VCaP (cell line): ENCODE measurements around the gene CCDC136.

Source experiments
- H3K27ac ChIP-seq: fragments of 450-650 bp; 2 replicates; pipeline ENCODE4 v1.5.1; 2017
- TF ChIP-seq, protein P1 (sequence below): fragments of 450-650 bp; conservative IDR thresholded peaks from 2 replicates; pipeline ENCODE4 v1.5.1; 2017; ENCODE audit warnings: mild to moderate bottlenecking, moderate library complexity

Gene CCDC136

DNA sequence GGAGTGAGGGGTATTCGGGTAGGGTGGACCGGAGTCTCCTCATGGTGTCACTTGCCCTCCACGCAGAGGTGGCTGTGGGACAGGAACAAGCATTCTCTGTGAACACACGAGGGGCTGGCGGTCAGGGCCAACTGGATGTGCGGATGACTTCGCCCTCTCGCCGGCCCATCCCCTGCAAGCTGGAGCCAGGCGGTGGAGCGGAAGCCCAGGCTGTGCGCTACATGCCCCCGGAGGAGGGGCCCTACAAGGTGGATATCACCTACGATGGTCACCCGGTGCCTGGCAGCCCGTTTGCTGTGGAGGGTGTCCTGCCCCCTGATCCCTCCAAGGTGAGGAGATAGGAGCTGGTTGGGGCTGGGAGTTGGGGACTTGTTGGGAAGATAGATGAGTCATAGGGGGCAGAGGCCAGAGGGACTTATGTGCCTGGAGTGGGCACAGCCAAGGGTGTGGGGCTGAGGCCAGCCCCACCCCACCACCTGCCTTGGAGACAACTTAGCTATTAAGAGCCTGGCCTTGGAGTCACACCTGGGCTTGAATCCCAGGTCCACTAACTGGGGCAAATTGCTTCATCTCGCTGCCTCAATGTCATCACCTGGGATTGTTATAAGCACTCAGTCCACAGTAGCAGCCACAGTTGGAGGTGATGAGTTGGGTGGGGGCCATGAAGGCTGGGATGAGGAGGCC lies 52.3 kb downstream of the CCDC136 start:
- no peak overlapping the region for H3K27ac ChIP-seq
- TF ChIP-seq, protein P1, sequence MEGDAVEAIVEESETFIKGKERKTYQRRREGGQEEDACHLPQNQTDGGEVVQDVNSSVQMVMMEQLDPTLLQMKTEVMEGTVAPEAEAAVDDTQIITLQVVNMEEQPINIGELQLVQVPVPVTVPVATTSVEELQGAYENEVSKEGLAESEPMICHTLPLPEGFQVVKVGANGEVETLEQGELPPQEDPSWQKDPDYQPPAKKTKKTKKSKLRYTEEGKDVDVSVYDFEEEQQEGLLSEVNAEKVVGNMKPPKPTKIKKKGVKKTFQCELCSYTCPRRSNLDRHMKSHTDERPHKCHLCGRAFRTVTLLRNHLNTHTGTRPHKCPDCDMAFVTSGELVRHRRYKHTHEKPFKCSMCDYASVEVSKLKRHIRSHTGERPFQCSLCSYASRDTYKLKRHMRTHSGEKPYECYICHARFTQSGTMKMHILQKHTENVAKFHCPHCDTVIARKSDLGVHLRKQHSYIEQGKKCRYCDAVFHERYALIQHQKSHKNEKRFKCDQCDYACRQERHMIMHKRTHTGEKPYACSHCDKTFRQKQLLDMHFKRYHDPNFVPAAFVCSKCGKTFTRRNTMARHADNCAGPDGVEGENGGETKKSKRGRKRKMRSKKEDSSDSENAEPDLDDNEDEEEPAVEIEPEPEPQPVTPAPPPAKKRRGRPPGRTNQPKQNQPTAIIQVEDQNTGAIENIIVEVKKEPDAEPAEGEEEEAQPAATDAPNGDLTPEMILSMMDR, result no peak

DNA sequence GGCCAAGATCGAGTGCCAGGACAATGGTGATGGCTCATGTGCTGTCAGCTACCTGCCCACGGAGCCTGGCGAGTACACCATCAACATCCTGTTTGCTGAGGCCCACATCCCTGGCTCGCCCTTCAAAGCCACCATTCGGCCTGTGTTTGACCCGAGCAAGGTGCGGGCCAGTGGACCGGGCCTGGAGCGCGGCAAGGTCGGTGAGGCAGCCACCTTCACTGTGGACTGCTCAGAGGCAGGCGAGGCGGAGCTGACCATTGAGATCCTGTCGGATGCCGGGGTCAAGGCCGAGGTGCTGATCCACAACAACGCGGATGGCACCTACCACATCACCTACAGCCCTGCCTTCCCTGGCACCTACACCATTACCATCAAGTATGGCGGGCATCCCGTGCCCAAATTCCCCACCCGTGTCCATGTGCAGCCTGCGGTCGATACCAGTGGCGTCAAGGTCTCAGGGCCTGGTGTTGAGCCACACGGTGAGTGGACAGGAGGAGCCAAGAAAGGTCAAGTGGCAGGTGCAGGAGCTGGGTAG lies 53.1 kb downstream of the CCDC136 start:
- TF ChIP-seq, protein P1, result no peak
- H3K27ac ChIP-seq, result no peak overlapping the region

DNA sequence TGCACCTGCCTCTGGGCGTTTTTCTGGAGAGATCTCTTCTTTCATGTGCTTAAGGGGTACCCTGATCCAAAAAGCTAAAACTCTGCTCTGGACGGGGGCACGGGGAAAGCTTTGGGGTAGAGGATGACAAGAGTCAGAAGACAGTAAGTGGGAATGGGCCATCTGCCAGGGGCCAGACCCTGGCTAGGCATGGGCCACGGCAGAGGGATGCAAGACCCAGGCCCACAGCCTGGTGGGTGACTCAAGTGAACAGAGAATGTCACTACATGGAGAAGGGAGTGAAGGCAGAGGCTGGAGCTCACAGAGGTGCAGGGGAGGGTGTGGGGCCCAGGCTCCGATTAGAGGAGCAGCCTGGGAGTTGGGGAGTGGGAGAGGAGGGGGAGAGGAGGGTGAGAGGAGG lies 53.7 kb downstream of the CCDC136 start:
- H3K27ac ChIP-seq, result no peak overlapping the region

DNA sequence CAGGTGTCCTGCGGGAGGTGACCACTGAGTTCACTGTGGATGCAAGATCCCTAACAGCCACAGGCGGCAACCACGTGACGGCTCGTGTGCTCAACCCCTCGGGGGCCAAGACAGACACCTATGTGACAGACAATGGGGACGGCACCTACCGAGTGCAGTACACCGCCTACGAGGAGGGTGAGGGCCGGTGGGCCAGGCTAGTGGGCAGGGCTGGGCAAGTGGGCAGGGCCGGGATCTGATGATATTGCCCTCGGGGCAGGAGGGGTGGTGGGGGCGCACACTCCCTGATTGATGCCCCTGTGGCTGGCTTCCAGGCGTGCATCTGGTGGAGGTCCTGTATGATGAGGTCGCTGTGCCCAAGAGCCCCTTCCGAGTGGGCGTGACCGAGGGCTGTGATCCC lies 54.2 kb downstream of the CCDC136 start:
- TF ChIP-seq, protein P1, result no peak
- H3K27ac ChIP-seq, result no peak overlapping the region

More for the DNA sequence above, 53.7 kb downstream of the CCDC136 start:
- TF ChIP-seq, protein P1, result no peak

DNA sequence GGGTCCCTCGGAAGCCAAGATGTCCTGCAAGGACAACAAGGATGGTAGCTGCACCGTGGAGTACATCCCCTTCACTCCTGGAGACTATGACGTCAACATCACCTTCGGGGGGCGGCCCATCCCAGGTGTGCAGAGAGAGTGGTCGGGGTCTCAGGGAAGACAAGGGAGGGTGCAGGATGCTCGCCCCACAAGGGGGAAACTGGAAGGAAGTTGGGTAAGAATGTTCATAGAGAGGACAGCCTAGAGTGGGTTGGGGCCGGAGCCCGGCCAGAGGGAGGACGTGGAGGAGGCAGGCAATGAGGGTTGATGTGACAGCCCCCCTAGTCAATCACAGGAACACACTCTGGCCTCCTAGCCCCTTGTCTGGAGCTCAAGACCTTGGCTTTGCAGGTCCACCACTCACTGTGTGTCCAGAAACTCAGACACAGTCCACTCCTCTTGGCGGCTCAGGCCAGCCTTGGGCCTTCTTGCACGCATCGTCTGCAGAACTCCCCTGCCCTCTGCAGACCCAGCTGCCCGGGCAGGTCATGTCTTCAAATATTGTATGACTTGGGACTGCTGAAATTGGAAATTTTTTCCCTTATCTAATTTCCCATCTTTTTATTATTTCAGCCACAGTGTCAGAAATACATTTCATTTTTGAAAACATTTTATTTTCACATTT lies 55.1 kb downstream of the CCDC136 start:
- no peak overlapping the region for H3K27ac ChIP-seq
- TF ChIP-seq, protein P1, result no peak

DNA sequence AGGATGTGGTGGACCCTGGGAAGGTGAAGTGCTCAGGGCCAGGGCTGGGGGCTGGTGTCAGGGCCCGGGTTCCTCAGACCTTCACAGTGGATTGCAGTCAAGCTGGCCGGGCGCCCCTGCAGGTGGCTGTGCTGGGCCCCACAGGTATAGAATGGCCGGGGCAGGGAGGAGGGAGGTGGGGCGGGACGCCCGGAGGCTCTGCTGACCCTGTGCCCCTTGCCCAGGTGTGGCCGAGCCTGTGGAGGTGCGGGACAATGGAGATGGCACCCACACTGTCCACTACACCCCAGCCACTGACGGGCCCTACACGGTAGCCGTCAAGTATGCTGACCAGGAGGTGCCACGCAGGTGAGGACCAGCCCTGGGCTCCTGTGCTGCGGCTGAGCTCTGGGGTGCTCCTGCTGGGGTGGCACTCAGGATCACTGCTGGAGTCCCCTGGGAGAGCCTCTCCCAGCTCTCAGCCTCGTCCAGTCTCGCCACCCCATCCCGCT lies 56.0 kb downstream of the CCDC136 start:
- no peak overlapping the region for H3K27ac ChIP-seq
- TF ChIP-seq, protein P1, result no peak

DNA sequence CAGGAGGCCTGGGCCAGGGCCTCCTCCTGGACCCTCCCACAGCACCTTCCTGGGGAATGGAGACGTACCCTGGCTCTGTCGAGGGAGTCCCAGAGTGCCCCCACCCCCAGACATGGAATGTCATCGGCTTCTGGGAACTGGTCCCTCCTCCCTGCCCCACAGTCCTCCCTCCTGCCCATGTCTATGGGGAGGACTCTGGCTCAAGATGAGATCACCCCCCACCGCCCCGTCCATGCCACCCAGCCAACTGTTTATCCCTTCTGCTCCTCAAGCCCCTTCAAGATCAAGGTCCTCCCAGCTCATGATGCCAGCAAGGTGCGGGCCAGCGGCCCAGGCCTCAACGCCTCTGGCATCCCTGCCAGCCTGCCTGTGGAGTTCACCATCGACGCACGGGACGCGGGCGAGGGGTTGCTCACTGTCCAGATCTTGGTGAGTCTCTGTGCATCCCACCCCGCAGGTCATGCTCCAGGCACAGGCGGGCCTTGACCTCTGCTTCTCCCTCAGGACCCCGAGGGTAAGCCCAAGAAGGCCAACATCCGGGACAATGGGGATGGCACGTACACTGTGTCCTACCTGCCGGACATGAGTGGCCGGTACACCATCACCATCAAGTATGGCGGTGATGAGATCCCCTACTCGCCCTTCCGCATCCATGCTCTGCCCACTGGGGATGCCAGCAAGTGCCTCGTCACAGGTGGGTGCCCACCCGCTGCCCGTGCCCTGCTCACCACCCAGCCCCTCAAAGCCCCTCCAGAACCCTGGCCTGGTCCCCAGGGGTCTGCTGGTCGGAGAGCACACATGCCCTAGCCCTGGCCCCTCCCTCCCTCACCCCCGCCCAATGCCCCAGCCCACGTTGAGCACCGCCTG lies 56.8 kb downstream of the CCDC136 start:
- no peak overlapping the region for H3K27ac ChIP-seq
- TF ChIP-seq, protein P1, result no peak
